K562 (cell line): ENCODE data around the gene SMC6. TPM values are rescaled to one million over a fixed set of nuclear protein-coding genes. Genes with fewer than 3 reads are reported as not detected.

Experiments used
- ATAC-seq: fragments of 200-7000 bp; cut with Tn5 transposase; 3 replicates; pipeline ENCODE4 v1.9.1; 2020; ENCODE audit warnings: moderate library complexity
- BruUV-seq: library from RNA; stranded (reverse); fragments of 400-500 nt; replicated peaks from 2 replicates; lab custom pipeline; 2021; lab: Mats Ljungman, UMichigan
- CTCF ChIA-PET: fragments of 300-600 bp; formaldehyde crosslinking; extraction: SDS; loops from one replicate; lab custom pipeline; 2021; ENCODE audit warnings: low intra/inter-chr PET ratio; lab: Yijun Ruan, JAX
- POLR2A ChIA-PET: fragments of 300-600, 350-650 bp; sonication (Branson Sonifier 250); formaldehyde crosslinking; extraction: SDS; loops from one replicate; lab custom pipeline; 2021; ENCODE audit warnings: antibody characterized with exemption, inconsistent platforms; lab: Yijun Ruan, JAX
- DNase-seq, 4 experiments: peaks; one replicate each; pipeline versions ENCODE4 v3.0.0 to v3.0.0-alpha.2; 2011 to 2018; ENCODE audit warnings: low spot score in 3 of 4, mixed read lengths in 3 of 4; ENCODE audit errors: extremely low read depth in 1 of 4
- FAIRE-seq: peaks from 2 replicates; lab custom pipeline; 2011; peaks lifted over from hg19 to GRCh38; lab: Jason Lieb, UNC
- H2AFZ ChIP-seq: 2 replicates; pipeline ENCODE4 v1.6.0; 2011; ENCODE audit warnings: low read depth, low read length, control low read depth, inconsistent platforms
- H3K27ac ChIP-seq: fragments of 200-600 bp; 3 replicates; pipeline ENCODE4 v1.8.0; 2011; ENCODE audit warnings: low read depth, mild to moderate bottlenecking, control low read depth, inconsistent platforms, low read length, moderate library complexity, mixed read lengths; ENCODE audit errors: extremely low read depth
- H3K27me3 ChIP-seq, 2 experiments: fragments of 300-600 bp in 1 of 2; 2 replicates in 1 of 2; 3 replicates in 1 of 2; pipeline versions ENCODE4 v1.6.0 to v1.8.0; 2011; ENCODE audit warnings: inconsistent platforms in 2 of 2, low read length in 2 of 2, mild to moderate bottlenecking in 1 of 2, mixed read lengths in 1 of 2, moderate library complexity in 1 of 2; ENCODE audit not compliant: control insufficient read depth in 2 of 2, insufficient read depth in 2 of 2
- H3K36me3 ChIP-seq: fragments of 300-600 bp; 3 replicates; pipeline ENCODE4 v1.8.0; 2011; ENCODE audit warnings: mild to moderate bottlenecking, low read length, inconsistent platforms; ENCODE audit not compliant: control insufficient read depth, insufficient read depth
- H3K4me1 ChIP-seq, 2 experiments: fragments of 200-600 bp in 1 of 2; replicated peaks in 1 of 2; 2 replicates in 1 of 2; 3 replicates in 1 of 2; pipeline versions ENCODE4 v1.5.1 to v1.8.0; 2011; ENCODE audit warnings: inconsistent platforms in 2 of 2, low read length in 2 of 2, mild to moderate bottlenecking in 1 of 2, mixed read lengths in 1 of 2, moderate library complexity in 1 of 2; ENCODE audit not compliant: control insufficient read depth in 2 of 2, insufficient read depth in 2 of 2
- H3K4me2 ChIP-seq: 2 replicates; pipeline ENCODE4 v1.6.1; 2011; ENCODE audit warnings: low read length, control low read depth, inconsistent platforms, mixed read lengths; ENCODE audit not compliant: insufficient read depth
- H3K4me3 ChIP-seq: fragments of 200-600 bp; sonication (generic), shearing (Covaris generic); 2 replicates; pipeline ENCODE4 v1.5.1; 2016; ENCODE audit warnings: control low read depth, inconsistent platforms
- H3K79me2 ChIP-seq: fragments of 200-600 bp; 3 replicates; pipeline ENCODE4 v1.8.0; 2011; ENCODE audit warnings: low read length, inconsistent platforms; ENCODE audit not compliant: control insufficient read depth, insufficient read depth
- H3K9ac ChIP-seq, 2 experiments: 2 replicates each; pipeline versions ENCODE4 v1.6.0 to v1.6.1; 2011; ENCODE audit warnings: low read depth in 2 of 2, low read length in 2 of 2, control low read depth in 1 of 2, inconsistent platforms in 1 of 2, mild to moderate bottlenecking in 1 of 2, mixed read lengths in 1 of 2; ENCODE audit not compliant: insufficient read depth in 1 of 2
- H3K9me1 ChIP-seq: one replicate; pipeline ENCODE4 v1.6.0; 2011; ENCODE audit warnings: inconsistent platforms, mild to moderate bottlenecking, low read length, moderate library complexity; ENCODE audit not compliant: control insufficient read depth, insufficient read depth
- H3K9me3 ChIP-seq: replicated peaks from 2 replicates; pipeline ENCODE4 v1.5.1; 2011; ENCODE audit warnings: low read depth, low read length, inconsistent platforms; ENCODE audit not compliant: control insufficient read depth, insufficient read depth
- H4K20me1 ChIP-seq: replicated peaks from 2 replicates; pipeline ENCODE4 v1.6.1; 2011; ENCODE audit warnings: low read length, inconsistent platforms, mixed read lengths; ENCODE audit not compliant: control insufficient read depth, insufficient read depth
- CBFA2T3 ChIP-seq: fragments of 450-650 bp; IDR thresholded peaks from 2 replicates; pipeline ENCODE4 v1.6.1; 2017
- KDM5B ChIP-seq: fragments of 200-600 bp; sonication (generic); IDR thresholded peaks from 2 replicates; pipeline ENCODE4 v1.6.1; 2012; ENCODE audit warnings: low read depth, mild to moderate bottlenecking, moderate library complexity, low read length, control low read depth, inconsistent platforms; ENCODE audit not compliant: insufficient replicate concordance
- MCM5 ChIP-seq: fragments of 450-650 bp; IDR thresholded peaks from 2 replicates; pipeline ENCODE4 v1.6.1; 2016; ENCODE audit warnings: low read depth
- MIER1 ChIP-seq: fragments of 450-650 bp; IDR thresholded peaks from 2 replicates; pipeline ENCODE4 v1.6.1; 2016; ENCODE audit warnings: antibody characterized with exemption, mild to moderate bottlenecking, low read depth
- NCOA2 ChIP-seq, 2 experiments: fragments of 450-650 bp; IDR thresholded peaks; 2 replicates each; pipeline ENCODE4 v1.6.1; 2018; ENCODE audit warnings: mild to moderate bottlenecking in 2 of 2, moderate library complexity in 1 of 2; ENCODE audit not compliant: partially characterized antibody in 2 of 2
- PCBP1 ChIP-seq: fragments of 200-400 bp; formaldehyde crosslinking; IDR thresholded peaks from 2 replicates; pipeline ENCODE4 v1.6.1; 2018; ENCODE audit warnings: mild to moderate bottlenecking, low read depth, low read length; ENCODE audit not compliant: poor library complexity, severe bottlenecking
- POLR2AphosphoS5 ChIP-seq: IDR thresholded peaks from 2 replicates; pipeline ENCODE4 v1.6.1; 2011; ENCODE audit warnings: mild to moderate bottlenecking, low read depth, low read length, moderate library complexity; ENCODE audit not compliant: control insufficient read depth, insufficient read depth
- SAFB2 ChIP-seq: fragments of 200-400 bp; formaldehyde crosslinking; IDR thresholded peaks from 2 replicates; pipeline ENCODE4 v1.6.1; 2018; ENCODE audit warnings: borderline replicate concordance, low read length, low read depth, moderate library complexity; ENCODE audit not compliant: severe bottlenecking
- TEAD1 ChIP-seq, 2 experiments: fragments of 450-650 bp in 1 of 2; sonication (generic) in 1 of 2; formaldehyde crosslinking; IDR thresholded peaks; 2 replicates each; pipeline versions ENCODE4 v1.4.0 to v1.8.0; 2020 to 2022; ENCODE audit warnings: mild to moderate bottlenecking in 2 of 2, missing genetic modification reagents in 1 of 2
- ZEB2 ChIP-seq: fragments of 450-650 bp; IDR thresholded peaks from 2 replicates; pipeline ENCODE4 v1.6.1; 2016
- ZNF445 ChIP-seq: fragments of 250-450 bp; sonication (Bioruptor Pico); IDR thresholded peaks from 2 replicates; pipeline ENCODE4 v1.4.0; 2020; ENCODE audit warnings: low read depth, mild to moderate bottlenecking, moderate library complexity
- WGBS: fragments of 100-300 bp; shearing (Covaris generic); methylation state at CpG from one replicate; pipeline ENCODE4 v1.1.6; 2016; ENCODE audit warnings: low coverage, mixed read lengths; ENCODE audit not compliant: insufficient coverage; ENCODE audit errors: missing lambda C conversion rate; 5-methylcytosine and 5-hydroxymethylcytosine counted together
- in situ Hi-C: fragments of 300-500 bp; cut with MboI; formaldehyde crosslinking; loops from 4 replicates; pipeline ENCODE4 v1.15.0; 2018; ENCODE audit warnings: inconsistent platforms, mixed read lengths
- intact Hi-C: fragments of 100-400 bp; cut with micrococcal nuclease; formaldehyde crosslinking; loops from 2 replicates; pipeline ENCODE4 v1.14.2; 2022
- polyA plus RNA-seq, 8 experiments: library from polyadenylated mRNA; depleted of rRNA in 4 of 8; stranded (reverse) in 5 of 8; unstranded in 3 of 8; fragments of >200 nt; fragmentation: Nextera tagmentation in 2 of 8; fragmentation: Illumina TruSeq in 1 of 8; extraction: Ambion mirVana in 2 of 8; extraction: Trizol in 1 of 8; gene quantifications; 2 replicates each; pipeline versions ENCODE4 v1.2.1 to v1.2.3, GENCODE V29; 2011 to 2014; ENCODE audit warnings: inconsistent platforms in 1 of 8, missing spikeins in 1 of 8
- total RNA-seq, 7 experiments: library from RNA; depleted of rRNA in 6 of 7; stranded (reverse); fragments of >200 nt in 6 of 7; fragmentation: Illumina TruSeq in 2 of 7; extraction: Trizol in 2 of 7; gene quantifications; 2 replicates each; pipeline versions ENCODE4 v1.2.1 to v1.2.3, GENCODE V29; 2011 to 2021; ENCODE audit warnings: low replicate concordance in 1 of 7
- TF ChIP-seq, protein P1 (sequence below), 2 experiments: fragments of 450-650 bp; conservative IDR thresholded peaks; 2 replicates each; pipeline ENCODE4 v1.6.1; 2017; ENCODE audit warnings: mild to moderate bottlenecking in 2 of 2, moderate library complexity in 2 of 2
- TF ChIP-seq, protein P2 (sequence below): sonication (generic); formaldehyde crosslinking; IDR thresholded peaks from 2 replicates; pipeline ENCODE4 v1.8.0; 2022; ENCODE audit warnings: mild to moderate bottlenecking, low read depth, missing genetic modification reagents
- TF ChIP-seq, protein P3 (sequence below): fragments of 200-800 bp; sonication (Bioruptor generic); IDR thresholded peaks from 2 replicates; pipeline ENCODE4 v1.6.1; 2016; ENCODE audit warnings: missing genetic modification characterization, missing compliant biosample characterization

SMC6 gene
- total and polyA plus RNA-seq, 9 of the 15 experiments (the other 6 are each of a cell fraction or from before 2014, with no cell fraction given): 14.2 to 75.9 (median 47.7) TPM

GRCh38 chr2:17800693-17801458 is 47.3 kb upstream of the SMC6 start:
- H3K4me1 ChIP-seq: no peaks in the 10 kb centered on the region
- no peaks in the 10 kb centered on the region for H3K36me3 ChIP-seq
- in situ Hi-C loops: no loop called here
- H3K9me3 ChIP-seq: no peaks in the 10 kb centered on the region
- H3K9me1 ChIP-seq: no peaks in the 10 kb centered on the region
- H4K20me1 ChIP-seq: no peaks in the 10 kb centered on the region
- no peaks in the 10 kb centered on the region for H3K79me2 ChIP-seq
- DNase-seq: no peak
- H3K9ac ChIP-seq: no peak overlapping the region
- WGBS: 0% methylated on average over 1 of the region's 1 CpG
- POLR2A ChIA-PET: interaction anchor here (1.1 kb wide), 1 partner anchor 21 kb away, joined by 3 read pairs; no protein-coding TSS in a partner anchor
- FAIRE-seq: no peak
- peaks cover 9 to 21% of the 10 kb centered on the region in 2 experiments; a peak in 3 of 5 replicates for H3K27me3 ChIP-seq
- ATAC-seq: no peak
- BruUV-seq: no TSS peak
- H2AFZ ChIP-seq: no peak overlapping the region
- no peak overlapping the region for H3K27ac ChIP-seq
- CTCF ChIA-PET: no interaction called here
- H3K4me3 ChIP-seq: no peak overlapping the region
- intact Hi-C loops: no loop called here
- H3K4me2 ChIP-seq: no peak overlapping the region
- TF ChIP-seq MCM5 (no peak), TEAD1 (CRISPR knock-in tag; IDR thresholded peaks at IDR 0.05) (no peak), ZEB2 (no peak), KDM5B (no peak), SAFB2 (no peak), MIER1 (no peak), ZNF445 (CRISPR knock-in tag) (no peak), NCOA2 (IDR thresholded peaks at IDR 0.05; ENCODE audit: partially characterized antibody in 2 of 2) (no peak), POLR2AphosphoS5 (no peak), CBFA2T3 (no peak), PCBP1 (no peak)
- TF ChIP-seq, protein P1, sequence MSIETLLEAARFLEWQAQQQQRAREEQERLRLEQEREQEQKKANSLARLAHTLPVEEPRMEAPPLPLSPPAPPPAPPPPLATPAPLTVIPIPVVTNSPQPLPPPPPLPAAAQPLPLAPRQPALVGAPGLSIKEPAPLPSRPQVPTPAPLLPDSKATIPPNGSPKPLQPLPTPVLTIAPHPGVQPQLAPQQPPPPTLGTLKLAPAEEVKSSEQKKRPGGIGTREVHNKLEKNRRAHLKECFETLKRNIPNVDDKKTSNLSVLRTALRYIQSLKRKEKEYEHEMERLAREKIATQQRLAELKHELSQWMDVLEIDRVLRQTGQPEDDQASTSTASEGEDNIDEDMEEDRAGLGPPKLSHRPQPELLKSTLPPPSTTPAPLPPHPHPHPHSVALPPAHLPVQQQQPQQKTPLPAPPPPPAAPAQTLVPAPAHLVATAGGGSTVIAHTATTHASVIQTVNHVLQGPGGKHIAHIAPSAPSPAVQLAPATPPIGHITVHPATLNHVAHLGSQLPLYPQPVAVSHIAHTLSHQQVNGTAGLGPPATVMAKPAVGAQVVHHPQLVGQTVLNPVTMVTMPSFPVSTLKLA (conservative IDR thresholded peaks at IDR 0.05): no peak
- TF ChIP-seq, protein P2, sequence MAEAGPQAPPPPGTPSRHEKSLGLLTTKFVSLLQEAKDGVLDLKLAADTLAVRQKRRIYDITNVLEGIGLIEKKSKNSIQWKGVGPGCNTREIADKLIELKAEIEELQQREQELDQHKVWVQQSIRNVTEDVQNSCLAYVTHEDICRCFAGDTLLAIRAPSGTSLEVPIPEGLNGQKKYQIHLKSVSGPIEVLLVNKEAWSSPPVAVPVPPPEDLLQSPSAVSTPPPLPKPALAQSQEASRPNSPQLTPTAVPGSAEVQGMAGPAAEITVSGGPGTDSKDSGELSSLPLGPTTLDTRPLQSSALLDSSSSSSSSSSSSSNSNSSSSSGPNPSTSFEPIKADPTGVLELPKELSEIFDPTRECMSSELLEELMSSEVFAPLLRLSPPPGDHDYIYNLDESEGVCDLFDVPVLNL: no peak
- TF ChIP-seq, protein P3, sequence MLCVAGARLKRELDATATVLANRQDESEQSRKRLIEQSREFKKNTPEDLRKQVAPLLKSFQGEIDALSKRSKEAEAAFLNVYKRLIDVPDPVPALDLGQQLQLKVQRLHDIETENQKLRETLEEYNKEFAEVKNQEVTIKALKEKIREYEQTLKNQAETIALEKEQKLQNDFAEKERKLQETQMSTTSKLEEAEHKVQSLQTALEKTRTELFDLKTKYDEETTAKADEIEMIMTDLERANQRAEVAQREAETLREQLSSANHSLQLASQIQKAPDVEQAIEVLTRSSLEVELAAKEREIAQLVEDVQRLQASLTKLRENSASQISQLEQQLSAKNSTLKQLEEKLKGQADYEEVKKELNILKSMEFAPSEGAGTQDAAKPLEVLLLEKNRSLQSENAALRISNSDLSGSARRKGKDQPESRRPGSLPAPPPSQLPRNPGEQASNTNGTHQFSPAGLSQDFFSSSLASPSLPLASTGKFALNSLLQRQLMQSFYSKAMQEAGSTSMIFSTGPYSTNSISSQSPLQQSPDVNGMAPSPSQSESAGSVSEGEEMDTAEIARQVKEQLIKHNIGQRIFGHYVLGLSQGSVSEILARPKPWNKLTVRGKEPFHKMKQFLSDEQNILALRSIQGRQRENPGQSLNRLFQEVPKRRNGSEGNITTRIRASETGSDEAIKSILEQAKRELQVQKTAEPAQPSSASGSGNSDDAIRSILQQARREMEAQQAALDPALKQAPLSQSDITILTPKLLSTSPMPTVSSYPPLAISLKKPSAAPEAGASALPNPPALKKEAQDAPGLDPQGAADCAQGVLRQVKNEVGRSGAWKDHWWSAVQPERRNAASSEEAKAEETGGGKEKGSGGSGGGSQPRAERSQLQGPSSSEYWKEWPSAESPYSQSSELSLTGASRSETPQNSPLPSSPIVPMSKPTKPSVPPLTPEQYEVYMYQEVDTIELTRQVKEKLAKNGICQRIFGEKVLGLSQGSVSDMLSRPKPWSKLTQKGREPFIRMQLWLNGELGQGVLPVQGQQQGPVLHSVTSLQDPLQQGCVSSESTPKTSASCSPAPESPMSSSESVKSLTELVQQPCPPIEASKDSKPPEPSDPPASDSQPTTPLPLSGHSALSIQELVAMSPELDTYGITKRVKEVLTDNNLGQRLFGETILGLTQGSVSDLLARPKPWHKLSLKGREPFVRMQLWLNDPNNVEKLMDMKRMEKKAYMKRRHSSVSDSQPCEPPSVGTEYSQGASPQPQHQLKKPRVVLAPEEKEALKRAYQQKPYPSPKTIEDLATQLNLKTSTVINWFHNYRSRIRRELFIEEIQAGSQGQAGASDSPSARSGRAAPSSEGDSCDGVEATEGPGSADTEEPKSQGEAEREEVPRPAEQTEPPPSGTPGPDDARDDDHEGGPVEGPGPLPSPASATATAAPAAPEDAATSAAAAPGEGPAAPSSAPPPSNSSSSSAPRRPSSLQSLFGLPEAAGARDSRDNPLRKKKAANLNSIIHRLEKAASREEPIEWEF (CRISPR knock-in tag): no peak
